Left kidney (tissue), 2 donors: ENCODE results near the gene ERRFI1. TPM values are rescaled to one million over a fixed set of nuclear protein-coding genes. Genes with fewer than 3 reads are reported as not detected.

Experiments
- DNase-seq: peaks from one replicate; pipeline ENCODE4 v3.0.0-alpha.2; 2013
- polyA plus RNA-seq: library from polyadenylated mRNA; unstranded; fragments of 120-200 nt; gene quantifications from one replicate; pipeline ENCODE4 v1.2.1, GENCODE V29; 2013; ENCODE audit not compliant: insufficient read length

Gene ERRFI1
- polyA plus RNA-seq, 1 donor: 23.5 TPM

GRCh38 chr1:8047112-8047511 is 21.0 kb upstream of the ERRFI1 start:
- no peak for DNase-seq

GRCh38 chr1:8046391-8046790 is 20.3 kb upstream of the ERRFI1 start:
- no peak for DNase-seq

- DNase-seq: no peak
Measured at GRCh38 chr1:8043621-8044020, 17.5 kb upstream of the ERRFI1 start.

GRCh38 chr1:8042134-8042533 is 16.0 kb upstream of the ERRFI1 start:
- no peak for DNase-seq

GRCh38 chr1:8040586-8040985 is 14.5 kb upstream of the ERRFI1 start:
- no peak for DNase-seq

- no peak for DNase-seq
Measured at GRCh38 chr1:8039071-8039470, 13.0 kb upstream of the ERRFI1 start.

- no peak for DNase-seq
Measured at GRCh38 chr1:8035289-8035688, 9.2 kb upstream of the ERRFI1 start.

GRCh38 chr1:8033322-8033721 is 7.2 kb upstream of the ERRFI1 start:
- no peak for DNase-seq

- no peak for DNase-seq
Measured at GRCh38 chr1:8032366-8032910, 6.3 kb upstream of the ERRFI1 start.

GRCh38 chr1:8031176-8031785 is 5.2 kb upstream of the ERRFI1 start:
- no peak for DNase-seq

- no peak for DNase-seq
Measured at GRCh38 chr1:8028571-8028910, 2.4 kb upstream of the ERRFI1 start.

- DNase-seq: no peak
Measured at GRCh38 chr1:8027748-8028570, 1.9 kb upstream of the ERRFI1 start.

GRCh38 chr1:8026976-8027747 is 1.1 kb upstream of the ERRFI1 start:
- no peak for DNase-seq

GRCh38 chr1:8025671-8026144 is 401 bp downstream of the ERRFI1 start:
- DNase-seq: no peak

- no peak for DNase-seq
Measured at GRCh38 chr1:8025061-8025670, 943 bp downstream of the ERRFI1 start.

GRCh38 chr1:8024329-8024728 is 1.8 kb downstream of the ERRFI1 start:
- DNase-seq: no peak

GRCh38 chr1:8023995-8024313 is 2.2 kb downstream of the ERRFI1 start:
- no peak for DNase-seq

GRCh38 chr1:8023287-8023994 is 2.7 kb downstream of the ERRFI1 start:
- DNase-seq: no peak

GRCh38 chr1:8022395-8023286 is 3.5 kb downstream of the ERRFI1 start:
- DNase-seq: no peak

GRCh38 chr1:8021676-8022266 is 4.3 kb downstream of the ERRFI1 start:
- no peak for DNase-seq
